Measurements from ENCODE around the gene ARHGAP45.

The ARHGAP45 gene

DNA sequence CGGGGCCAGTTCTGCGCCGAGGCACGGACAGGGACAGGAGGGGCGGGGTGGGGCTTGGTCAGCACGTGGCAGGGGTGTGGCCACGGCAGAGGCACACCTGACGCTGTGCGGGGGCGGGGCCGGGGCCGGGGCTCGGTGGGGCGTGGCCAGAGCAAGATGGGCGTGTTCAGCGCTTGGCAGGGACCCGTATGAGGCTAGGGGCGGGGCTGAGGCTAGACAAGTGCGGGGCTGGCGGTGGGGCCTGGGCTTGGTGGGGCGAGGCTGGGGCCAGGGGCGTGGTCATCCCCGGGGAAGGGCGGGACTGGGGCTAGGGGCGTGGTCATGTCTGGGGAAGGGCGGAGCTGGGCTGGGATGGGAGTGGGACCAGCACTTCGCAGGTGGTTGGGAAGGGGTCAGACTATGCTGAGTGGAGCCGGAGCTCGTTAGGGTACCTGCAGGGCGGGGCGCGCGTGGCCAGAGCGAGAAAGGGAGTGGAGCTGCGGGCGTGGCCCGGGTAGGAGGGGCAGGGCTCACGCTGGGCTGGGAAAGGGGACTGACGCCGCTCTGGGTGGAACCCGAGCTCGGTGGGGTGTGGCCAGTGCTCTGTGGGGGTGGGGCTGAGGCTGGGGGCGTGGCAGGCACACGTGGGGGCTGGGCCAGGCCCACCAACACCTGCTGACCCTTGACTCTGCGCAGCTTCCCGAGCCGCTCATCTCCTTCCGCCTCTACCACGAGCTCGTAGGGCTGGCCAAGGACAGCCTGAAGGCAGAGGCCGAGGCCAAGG is 15.4 kb downstream of the ARHGAP45 start:
- H3K27ac ChIP-seq (ENCODE audit: insufficient read depth, low read depth, low read length, poor library complexity, severe bottlenecking): no peak overlapping the region
- no peaks in the 10 kb centered on the region for H3K27me3 ChIP-seq (ENCODE audit: control insufficient read depth, insufficient read depth, low read length, poor library complexity, severe bottlenecking)
- WGBS, 2 experiments: 37 to 49% methylated on average over 51 of the region's 51 CpGs
- no peaks in the 10 kb centered on the region for H3K9me3 ChIP-seq (ENCODE audit: control insufficient read depth, low read length)
- peaks cover 8% of the 10 kb centered on the region for H3K36me3 ChIP-seq (ENCODE audit: control insufficient read depth, insufficient read depth, low read length)
- H3K4me1 ChIP-seq (ENCODE audit: control insufficient read depth, insufficient read depth, low read length): peaks cover 3% of the 10 kb centered on the region
- H3K4me3 ChIP-seq (ENCODE audit: insufficient read depth, low read depth, low read length): no peak overlapping the region

DNA sequence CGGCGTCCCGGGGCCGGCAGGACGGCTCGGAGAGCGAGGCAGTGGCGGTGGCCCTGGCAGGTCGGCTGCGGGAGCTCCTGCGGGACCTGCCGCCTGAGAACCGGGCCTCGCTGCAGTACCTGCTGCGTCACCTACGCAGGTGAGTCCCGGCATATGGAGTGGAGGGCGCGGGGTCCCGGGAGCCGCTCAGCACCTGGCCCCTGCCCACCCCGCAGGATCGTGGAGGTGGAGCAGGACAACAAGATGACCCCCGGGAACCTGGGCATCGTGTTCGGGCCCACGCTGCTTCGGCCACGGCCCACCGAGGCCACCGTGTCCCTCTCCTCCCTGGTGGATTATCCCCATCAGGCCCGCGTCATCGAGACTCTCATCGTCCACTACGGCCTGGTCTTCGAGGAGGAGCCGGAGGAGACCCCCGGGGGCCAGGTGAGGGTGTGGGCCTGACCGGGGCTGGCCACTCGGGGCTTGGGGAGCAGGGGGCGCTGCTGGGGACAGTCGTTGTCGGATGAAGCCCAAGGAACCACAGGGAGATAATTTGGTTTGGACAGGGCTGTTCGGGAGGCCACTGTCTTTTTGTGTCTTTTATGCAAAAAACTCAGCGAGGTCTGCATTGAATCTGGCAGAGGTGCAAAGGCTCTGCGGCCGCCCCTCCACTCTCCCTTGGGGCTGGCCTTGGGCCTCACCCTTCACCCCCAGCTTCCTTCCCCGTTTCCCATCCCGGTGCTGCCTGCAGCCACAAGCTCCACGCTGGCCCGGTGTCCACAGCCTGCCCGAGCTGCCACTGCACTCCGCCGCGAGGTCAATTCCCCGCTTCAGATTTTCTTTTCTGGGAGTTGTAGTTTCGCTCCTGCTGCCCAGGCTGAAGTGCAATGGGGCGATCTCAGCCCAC is 16.2 kb downstream of the ARHGAP45 start:
- H3K4me3 ChIP-seq (ENCODE audit: insufficient read depth, low read depth, low read length): no peak overlapping the region
- H3K4me1 ChIP-seq (ENCODE audit: control insufficient read depth, insufficient read depth, low read length): peaks cover 3% of the 10 kb centered on the region
- peaks cover 8% of the 10 kb centered on the region for H3K36me3 ChIP-seq (ENCODE audit: control insufficient read depth, insufficient read depth, low read length)
- H3K27me3 ChIP-seq (ENCODE audit: control insufficient read depth, insufficient read depth, low read length, poor library complexity, severe bottlenecking): no peaks in the 10 kb centered on the region
- no peaks in the 10 kb centered on the region for H3K9me3 ChIP-seq (ENCODE audit: control insufficient read depth, low read length)
- WGBS, 2 experiments: 94% methylated on average over 59 of the region's 59 CpGs
- no peak overlapping the region for H3K27ac ChIP-seq (ENCODE audit: insufficient read depth, low read depth, low read length, poor library complexity, severe bottlenecking)

DNA sequence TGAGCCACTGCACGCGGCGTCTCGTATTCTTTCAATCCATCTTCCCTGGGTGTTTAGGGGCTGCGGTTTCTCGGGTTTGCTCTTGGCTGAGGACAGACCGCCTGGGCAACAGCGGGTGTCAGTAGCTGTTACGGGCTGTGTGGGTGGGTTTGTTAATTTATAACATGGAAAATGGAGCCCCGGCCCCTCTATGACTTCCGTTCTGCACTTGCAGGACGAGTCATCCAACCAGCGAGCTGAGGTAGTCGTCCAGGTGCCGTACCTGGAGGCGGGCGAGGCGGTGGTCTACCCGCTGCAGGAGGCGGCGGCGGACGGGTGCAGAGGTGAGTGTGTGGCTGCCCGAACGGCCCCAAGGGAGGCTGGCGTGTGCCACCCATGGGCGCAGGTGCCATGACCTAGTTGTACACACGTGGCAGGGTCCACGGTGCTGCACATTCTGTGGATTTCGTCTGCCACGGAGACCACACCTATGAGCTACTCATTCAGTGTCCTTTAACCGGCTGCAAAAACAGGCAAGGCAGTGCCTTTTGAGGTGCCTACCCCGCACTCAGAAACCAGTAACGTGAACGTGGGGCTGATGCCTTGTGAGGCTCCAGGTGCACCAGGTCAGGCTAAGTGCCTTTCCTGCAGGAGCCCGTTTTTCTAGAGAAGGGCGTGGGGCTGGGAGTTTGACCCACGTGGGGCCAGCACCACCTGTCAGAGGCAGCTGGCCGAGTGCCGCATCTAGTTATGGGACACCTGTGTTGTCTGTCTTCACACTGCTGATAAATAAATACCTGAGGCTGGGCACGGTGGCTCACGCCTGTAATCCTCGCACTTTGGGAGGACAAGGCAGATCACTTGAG is 17.3 kb downstream of the ARHGAP45 start:
- Histone ChIP-seq H3K9me3 (ENCODE audit: control insufficient read depth, low read length) (no peaks in the 10 kb centered on the region), H3K27me3 (ENCODE audit: control insufficient read depth, insufficient read depth, low read length, poor library complexity, severe bottlenecking) (no peaks in the 10 kb centered on the region), H3K36me3 (ENCODE audit: control insufficient read depth, insufficient read depth, low read length) (peaks cover 13% of the 10 kb centered on the region), H3K27ac (ENCODE audit: insufficient read depth, low read depth, low read length, poor library complexity, severe bottlenecking) (no peak overlapping the region), H3K4me1 (ENCODE audit: control insufficient read depth, insufficient read depth, low read length) (peaks cover 3% of the 10 kb centered on the region), H3K4me3 (ENCODE audit: insufficient read depth, low read depth, low read length) (no peak overlapping the region)
- WGBS, 2 experiments: 96 to 97% methylated on average over 43 of the region's 43 CpGs

DNA sequence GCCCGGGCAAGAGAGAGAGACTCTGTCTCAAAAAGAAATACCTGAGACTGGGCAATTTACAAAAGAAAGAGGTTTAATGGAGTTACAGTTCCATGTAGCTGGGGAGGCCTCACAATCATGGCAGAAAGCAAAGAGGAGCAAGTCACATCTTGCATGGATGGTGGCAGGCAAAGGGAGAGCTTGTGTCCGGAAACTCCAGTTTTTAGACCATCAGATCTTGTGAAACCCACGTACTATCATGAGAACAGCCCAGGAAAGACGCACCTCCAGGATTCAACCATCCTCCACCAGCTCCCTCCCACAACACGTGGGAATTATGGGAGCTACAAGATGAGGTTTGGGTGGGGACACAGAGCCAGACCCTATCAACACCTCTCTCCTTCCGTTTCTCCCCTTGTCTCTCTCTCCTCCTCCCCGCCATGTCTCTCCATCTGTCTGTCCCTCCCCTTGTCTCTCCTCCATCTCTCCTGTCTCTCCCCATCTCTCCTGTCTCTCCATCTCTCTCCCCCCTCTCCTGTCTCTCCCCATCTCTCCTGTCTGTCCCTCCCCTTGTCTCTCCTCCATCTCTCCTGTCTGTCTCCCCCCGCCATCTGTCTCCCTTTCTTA is 18.2 kb downstream of the ARHGAP45 start:
- H3K36me3 ChIP-seq (ENCODE audit: control insufficient read depth, insufficient read depth, low read length): peaks cover 14% of the 10 kb centered on the region

DNA sequence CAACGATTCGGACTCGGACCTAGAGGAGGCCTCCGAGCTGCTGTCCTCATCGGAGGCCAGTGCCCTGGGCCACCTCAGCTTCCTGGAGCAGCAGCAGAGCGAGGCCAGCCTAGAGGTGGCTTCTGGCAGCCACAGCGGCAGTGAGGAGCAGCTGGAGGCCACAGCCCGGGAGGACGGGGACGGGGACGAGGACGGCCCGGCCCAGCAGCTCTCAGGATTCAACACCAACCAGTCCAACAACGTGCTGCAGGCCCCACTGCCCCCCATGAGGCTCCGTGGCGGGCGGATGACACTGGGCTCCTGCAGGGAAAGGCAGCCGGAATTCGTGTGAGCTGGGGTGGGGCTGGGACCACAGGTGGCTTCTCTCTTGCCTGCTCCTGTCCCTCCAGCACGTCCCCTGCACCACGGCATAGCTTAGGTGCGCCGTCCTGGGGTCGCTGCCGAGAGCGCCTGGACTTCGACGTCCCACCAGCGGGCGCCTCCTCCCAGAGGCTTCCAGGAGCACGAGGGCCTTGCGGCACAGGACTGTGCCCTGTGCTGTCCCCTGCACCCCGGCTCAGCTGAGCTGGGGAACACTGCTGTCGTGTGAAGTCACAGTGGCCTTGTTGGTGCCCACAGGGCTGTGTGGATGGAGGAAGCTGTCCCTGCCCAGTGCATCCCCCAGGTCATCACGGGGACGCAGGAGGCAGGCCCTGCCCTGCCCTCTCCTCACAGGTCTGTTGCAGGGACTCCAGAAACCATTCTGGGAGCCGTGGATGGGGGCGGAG is 18.9 kb downstream of the ARHGAP45 start:
- H3K36me3 ChIP-seq (ENCODE audit: control insufficient read depth, insufficient read depth, low read length): peaks cover 9% of the 10 kb centered on the region
- H3K9me3 ChIP-seq (ENCODE audit: control insufficient read depth, low read length): no peaks in the 10 kb centered on the region
- no peak overlapping the region for H3K27ac ChIP-seq (ENCODE audit: insufficient read depth, low read depth, low read length, poor library complexity, severe bottlenecking)
- no peak overlapping the region for H3K4me3 ChIP-seq (ENCODE audit: insufficient read depth, low read depth, low read length)
- WGBS, 2 experiments: 90 to 91% methylated on average over 38 of the region's 38 CpGs
- no peaks in the 10 kb centered on the region for H3K27me3 ChIP-seq (ENCODE audit: control insufficient read depth, insufficient read depth, low read length, poor library complexity, severe bottlenecking)
- H3K4me1 ChIP-seq (ENCODE audit: control insufficient read depth, insufficient read depth, low read length): peaks cover 3% of the 10 kb centered on the region

More for the DNA sequence above, 18.2 kb downstream of the ARHGAP45 start:
- Histone ChIP-seq H3K4me3 (ENCODE audit: insufficient read depth, low read depth, low read length) (no peak overlapping the region), H3K27me3 (ENCODE audit: control insufficient read depth, insufficient read depth, low read length, poor library complexity, severe bottlenecking) (no peaks in the 10 kb centered on the region), H3K4me1 (ENCODE audit: control insufficient read depth, insufficient read depth, low read length) (peaks cover 3% of the 10 kb centered on the region), H3K9me3 (ENCODE audit: control insufficient read depth, low read length) (no peaks in the 10 kb centered on the region), H3K27ac (ENCODE audit: insufficient read depth, low read depth, low read length, poor library complexity, severe bottlenecking) (no peak overlapping the region)
- WGBS, 2 experiments: 83 to 84% methylated on average over 8 of the region's 8 CpGs

DNA sequence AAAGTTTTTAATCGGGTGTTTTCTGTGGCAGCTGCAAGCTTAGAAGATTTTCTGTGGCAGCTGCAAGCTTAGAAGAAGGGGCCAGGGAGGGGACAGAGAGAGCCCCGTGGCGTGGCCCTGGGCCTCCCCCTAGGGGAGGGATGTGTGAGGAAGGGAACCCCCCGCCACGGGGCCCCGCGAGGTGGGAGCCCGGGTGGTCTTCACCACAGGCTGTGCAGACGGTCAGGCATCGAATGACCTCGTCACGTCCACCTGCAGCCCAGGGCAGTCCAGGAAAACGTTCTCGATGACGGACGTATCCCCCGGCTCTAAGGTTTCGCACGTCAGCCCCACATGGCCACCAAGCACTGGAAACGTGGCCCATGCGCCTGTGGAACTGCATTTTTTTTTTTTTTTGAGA is 19.6 kb downstream of the ARHGAP45 start:
- Histone ChIP-seq H3K4me3 (ENCODE audit: insufficient read depth, low read depth, low read length) (no peak overlapping the region), H3K9me3 (ENCODE audit: control insufficient read depth, low read length) (no peaks in the 10 kb centered on the region), H3K4me1 (ENCODE audit: control insufficient read depth, insufficient read depth, low read length) (peaks cover 1% of the 10 kb centered on the region), H3K27me3 (ENCODE audit: control insufficient read depth, insufficient read depth, low read length, poor library complexity, severe bottlenecking) (no peaks in the 10 kb centered on the region), H3K36me3 (ENCODE audit: control insufficient read depth, insufficient read depth, low read length) (peaks cover 12% of the 10 kb centered on the region), H3K27ac (ENCODE audit: insufficient read depth, low read depth, low read length, poor library complexity, severe bottlenecking) (no peak overlapping the region)
- 88 to 90% methylated on average over 21 of the region's 21 CpGs for WGBS, 2 experiments

DNA sequence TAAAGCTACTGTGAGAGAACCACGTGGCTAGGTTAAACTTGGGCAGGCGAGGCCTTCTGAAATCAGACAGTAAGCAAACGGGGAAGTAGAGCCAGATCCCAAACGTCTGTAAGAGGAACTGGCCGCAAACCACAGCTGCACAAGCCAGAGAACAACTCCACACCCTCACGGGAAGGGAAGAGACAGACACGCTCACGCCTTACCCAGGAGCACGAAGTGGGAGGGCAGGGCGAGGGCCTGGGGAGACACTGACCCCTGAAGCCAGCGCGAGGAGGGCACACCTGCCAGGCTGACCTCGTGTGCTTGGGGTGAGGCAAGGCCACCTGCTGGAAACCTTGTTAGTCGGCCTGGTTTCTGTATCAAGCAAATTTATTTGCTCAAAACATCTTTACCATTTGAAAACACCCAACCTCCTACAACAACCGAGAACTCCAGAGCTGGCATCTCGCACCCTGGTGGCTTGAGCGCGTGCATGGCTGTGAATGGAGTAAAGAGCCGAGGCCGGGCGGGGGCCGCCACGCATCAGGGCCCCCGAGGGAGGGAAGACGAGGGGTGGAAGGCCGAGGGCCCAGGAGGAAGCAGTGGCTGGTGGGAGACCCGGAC is 20.9 kb downstream of the ARHGAP45 start:
- Histone ChIP-seq H3K27ac (ENCODE audit: insufficient read depth, low read depth, low read length, poor library complexity, severe bottlenecking) (no peak overlapping the region), H3K9me3 (ENCODE audit: control insufficient read depth, low read length) (no peaks in the 10 kb centered on the region), H3K36me3 (ENCODE audit: control insufficient read depth, insufficient read depth, low read length) (peaks cover 19% of the 10 kb centered on the region), H3K4me3 (ENCODE audit: insufficient read depth, low read depth, low read length) (no peak overlapping the region), H3K27me3 (ENCODE audit: control insufficient read depth, insufficient read depth, low read length, poor library complexity, severe bottlenecking) (no peaks in the 10 kb centered on the region), H3K4me1 (ENCODE audit: control insufficient read depth, insufficient read depth, low read length) (no peaks in the 10 kb centered on the region)
- 89% methylated on average over 27 of the region's 27 CpGs for WGBS, 2 experiments

DNA sequence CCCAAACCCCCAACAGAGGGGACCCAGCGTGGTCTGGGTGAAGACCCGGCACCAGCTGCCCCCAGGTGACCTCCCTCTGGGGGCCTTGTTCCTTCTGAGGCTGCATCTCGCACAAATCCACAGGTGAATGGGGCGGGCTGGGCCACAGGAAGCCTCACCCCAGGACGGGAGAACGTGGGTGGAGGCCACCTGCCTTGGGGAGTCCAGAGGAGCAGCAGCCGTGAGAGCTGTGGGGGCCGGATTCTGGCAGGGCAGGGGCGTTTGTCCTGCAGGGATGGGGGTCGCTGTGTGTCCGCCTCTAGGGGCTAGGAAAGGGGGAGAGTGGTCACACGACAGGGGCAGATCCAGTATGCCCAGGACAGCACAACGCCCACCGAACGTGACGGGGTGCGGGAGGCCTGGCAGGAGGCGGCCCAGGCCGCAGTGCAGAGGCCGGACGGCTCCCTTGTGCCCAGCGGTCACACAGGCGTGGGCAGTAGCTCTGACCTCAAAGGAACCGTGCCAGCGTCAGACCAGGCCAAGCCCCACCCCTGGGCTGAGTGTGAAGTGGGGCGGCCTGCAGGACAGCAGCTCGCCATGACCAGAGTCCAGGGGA is 21.5 kb downstream of the ARHGAP45 start:
- peaks cover 25% of the 10 kb centered on the region for H3K36me3 ChIP-seq (ENCODE audit: control insufficient read depth, insufficient read depth, low read length)

More for the DNA sequence above, 21.5 kb downstream of the ARHGAP45 start:
- no peaks in the 10 kb centered on the region for H3K27me3 ChIP-seq (ENCODE audit: control insufficient read depth, insufficient read depth, low read length, poor library complexity, severe bottlenecking)
- no peak overlapping the region for H3K27ac ChIP-seq (ENCODE audit: insufficient read depth, low read depth, low read length, poor library complexity, severe bottlenecking)
- H3K9me3 ChIP-seq (ENCODE audit: control insufficient read depth, low read length): no peaks in the 10 kb centered on the region
- no peak overlapping the region for H3K4me3 ChIP-seq (ENCODE audit: insufficient read depth, low read depth, low read length)
- 95 to 96% methylated on average over 27 of the region's 27 CpGs for WGBS, 2 experiments
- no peaks in the 10 kb centered on the region for H3K4me1 ChIP-seq (ENCODE audit: control insufficient read depth, insufficient read depth, low read length)

Data from ectodermal cell (in vitro differentiated cells).